ENCODE results near the gene PCNX2. TPM values are rescaled to one million over a fixed set of nuclear protein-coding genes. Genes with fewer than 3 reads are reported as not detected.

Gene PCNX2
- total and polyA plus RNA-seq, 8 donors: 5.5 to 25.9 (median 8.7) TPM

DNA sequence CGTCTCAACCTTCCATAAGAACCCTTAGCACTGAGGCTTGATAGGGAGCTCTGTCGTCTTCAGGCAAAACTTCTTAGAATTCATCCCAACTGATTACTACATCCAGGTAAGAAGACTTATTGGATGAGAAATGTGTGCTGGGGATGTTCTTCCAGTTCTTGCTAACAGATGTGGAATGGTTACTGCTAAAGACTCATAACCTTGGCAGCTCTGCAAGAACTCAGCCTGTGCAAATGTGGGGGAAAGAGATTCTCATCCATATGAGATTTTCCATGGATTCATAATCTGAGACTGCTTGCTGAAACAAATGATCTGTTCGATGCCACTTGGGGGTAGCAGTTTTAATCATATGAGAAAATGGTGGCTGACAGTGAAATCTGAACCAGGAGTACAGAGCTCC is 296.9 kb downstream of the PCNX2 start:
- Histone ChIP-seq H3K36me3 (peaks cover 0 to 7% (median 4%) of the 10 kb centered on the region in 3 donors), H3K4me3 (no peak overlapping the region), H3K9me3 (no peaks in the 10 kb centered on the region), H3K27me3 (no peaks in the 10 kb centered on the region), H3K27ac (no peak overlapping the region), H3K4me1 (peaks cover 0 to 5% (median 0%) of the 10 kb centered on the region in 3 donors)
- TF ChIP-seq, protein P1, sequence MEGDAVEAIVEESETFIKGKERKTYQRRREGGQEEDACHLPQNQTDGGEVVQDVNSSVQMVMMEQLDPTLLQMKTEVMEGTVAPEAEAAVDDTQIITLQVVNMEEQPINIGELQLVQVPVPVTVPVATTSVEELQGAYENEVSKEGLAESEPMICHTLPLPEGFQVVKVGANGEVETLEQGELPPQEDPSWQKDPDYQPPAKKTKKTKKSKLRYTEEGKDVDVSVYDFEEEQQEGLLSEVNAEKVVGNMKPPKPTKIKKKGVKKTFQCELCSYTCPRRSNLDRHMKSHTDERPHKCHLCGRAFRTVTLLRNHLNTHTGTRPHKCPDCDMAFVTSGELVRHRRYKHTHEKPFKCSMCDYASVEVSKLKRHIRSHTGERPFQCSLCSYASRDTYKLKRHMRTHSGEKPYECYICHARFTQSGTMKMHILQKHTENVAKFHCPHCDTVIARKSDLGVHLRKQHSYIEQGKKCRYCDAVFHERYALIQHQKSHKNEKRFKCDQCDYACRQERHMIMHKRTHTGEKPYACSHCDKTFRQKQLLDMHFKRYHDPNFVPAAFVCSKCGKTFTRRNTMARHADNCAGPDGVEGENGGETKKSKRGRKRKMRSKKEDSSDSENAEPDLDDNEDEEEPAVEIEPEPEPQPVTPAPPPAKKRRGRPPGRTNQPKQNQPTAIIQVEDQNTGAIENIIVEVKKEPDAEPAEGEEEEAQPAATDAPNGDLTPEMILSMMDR (IDR thresholded peaks at IDR 0.05): no peak
- DNase-seq (no peak), FAIRE-seq (no peak), ATAC-seq (no peak)
- intact Hi-C loops (cut with DNase I): no loop called here
- 81 to 82% methylated on average over 3 of the region's 3 CpGs for WGBS, 2 donors

DNA sequence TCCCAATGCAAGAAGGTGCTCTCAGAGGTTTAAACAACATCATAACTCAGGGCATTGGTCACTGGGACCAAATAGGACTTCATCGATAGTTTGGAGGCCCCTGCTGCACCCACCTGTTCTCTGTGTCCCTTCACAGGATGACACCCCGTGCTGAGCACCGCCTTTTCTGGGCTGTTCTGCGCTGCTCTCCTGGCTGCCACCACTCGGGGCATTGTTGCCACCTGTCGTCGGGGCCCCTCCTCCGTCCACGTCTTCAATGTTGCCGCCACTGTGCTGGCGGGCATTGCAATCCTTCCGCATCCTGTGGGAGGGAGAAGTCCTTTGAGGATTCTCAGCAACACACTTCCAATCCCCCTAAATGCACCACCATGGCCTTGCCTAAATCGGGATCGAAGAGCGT is 297.4 kb downstream of the PCNX2 start:
- H3K9me3 ChIP-seq: no peaks in the 10 kb centered on the region
- ATAC-seq: no peak
- intact Hi-C loops (cut with DNase I): no loop called here
- peaks cover 0 to 7% (median 4%) of the 10 kb centered on the region in 3 donors for H3K36me3 ChIP-seq
- WGBS, 2 donors: 96 to 97% methylated on average over 15 of the region's 15 CpGs
- TF ChIP-seq, protein P1 (IDR thresholded peaks at IDR 0.05): no peak
- DNase-seq: no peak
- no peak for FAIRE-seq
- H3K4me3 ChIP-seq: no peak overlapping the region
- no peak overlapping the region for H3K27ac ChIP-seq
- H3K4me1 ChIP-seq: peaks cover 0 to 5% (median 0%) of the 10 kb centered on the region in 3 donors
- H3K27me3 ChIP-seq: no peaks in the 10 kb centered on the region

DNA sequence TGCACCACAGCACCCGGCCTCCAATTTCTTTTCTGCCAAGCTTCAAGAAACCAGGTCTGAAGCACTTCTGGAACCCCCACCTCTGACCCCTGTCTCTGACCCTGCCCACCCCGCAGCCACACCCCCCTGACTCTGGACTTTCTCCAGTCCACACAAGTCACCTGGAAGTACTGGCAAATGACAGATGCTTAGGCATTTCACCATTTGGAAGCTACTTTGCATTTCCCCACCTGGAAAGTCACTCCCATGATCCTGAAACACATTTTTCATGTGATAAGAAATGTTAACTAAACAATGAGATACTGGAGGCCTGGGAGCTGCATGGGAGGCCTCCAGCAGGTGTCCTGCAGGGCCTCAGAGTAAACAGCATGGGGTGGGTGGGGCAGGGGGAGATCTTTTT is 299.4 kb downstream of the PCNX2 start:
- Histone ChIP-seq H3K4me1 (peaks cover 0 to 5% (median 0%) of the 10 kb centered on the region in 3 donors), H3K4me3 (no peak overlapping the region), H3K27me3 (no peaks in the 10 kb centered on the region), H3K9me3 (no peaks in the 10 kb centered on the region), H3K27ac (no peak overlapping the region), H3K36me3 (peaks cover 0 to 7% (median 4%) of the 10 kb centered on the region in 3 donors)
- intact Hi-C loops (cut with DNase I): no loop called here
- ATAC-seq: peak in 3 of 4 donors; percentile 33 to 66 (median 44)
- FAIRE-seq: no peak
- 62 to 63% methylated on average over 2 of the region's 2 CpGs for WGBS, 2 donors
- DNase-seq: no peak
- TF ChIP-seq, protein P1 (IDR thresholded peaks at IDR 0.05): no peak

DNA sequence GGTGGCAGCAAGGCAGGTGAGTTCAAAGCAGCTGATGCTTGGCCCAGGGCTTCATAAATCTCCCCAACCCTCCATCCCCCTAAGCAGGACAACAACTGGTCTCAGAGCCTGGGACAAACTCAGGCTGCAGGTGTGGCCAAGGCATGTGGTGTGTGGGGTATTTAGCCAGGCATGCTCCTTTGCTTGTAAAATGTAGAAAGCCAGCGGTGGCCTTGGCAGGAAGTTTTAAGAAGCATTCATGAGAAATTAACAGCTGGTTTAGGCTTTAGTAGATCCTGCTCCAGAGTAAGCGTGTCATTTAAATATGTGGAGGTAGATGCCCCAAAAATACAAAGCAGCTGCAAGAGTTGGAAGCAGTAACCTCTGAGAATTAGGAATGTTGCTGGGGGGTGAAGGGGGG is 300.3 kb downstream of the PCNX2 start:
- peak; percentile 54 to 89 (median 80) for ATAC-seq
- no peaks in the 10 kb centered on the region for H3K27me3 ChIP-seq
- no peak overlapping the region for H3K4me3 ChIP-seq
- H3K4me1 ChIP-seq: peaks cover 0 to 5% (median 0%) of the 10 kb centered on the region in 3 donors
- WGBS, 2 donors: 45 to 46% methylated on average over 2 of the region's 2 CpGs
- TF ChIP-seq, protein P1 (IDR thresholded peaks at IDR 0.05): no peak
- H3K9me3 ChIP-seq: no peaks in the 10 kb centered on the region
- FAIRE-seq: no peak
- DNase-seq: peak in 3 of 6 donors; percentile 36 to 59 (median 52)
- intact Hi-C loops (cut with DNase I): no loop called here
- peaks cover 0 to 7% (median 4%) of the 10 kb centered on the region in 3 donors for H3K36me3 ChIP-seq
- no peak overlapping the region for H3K27ac ChIP-seq

DNA sequence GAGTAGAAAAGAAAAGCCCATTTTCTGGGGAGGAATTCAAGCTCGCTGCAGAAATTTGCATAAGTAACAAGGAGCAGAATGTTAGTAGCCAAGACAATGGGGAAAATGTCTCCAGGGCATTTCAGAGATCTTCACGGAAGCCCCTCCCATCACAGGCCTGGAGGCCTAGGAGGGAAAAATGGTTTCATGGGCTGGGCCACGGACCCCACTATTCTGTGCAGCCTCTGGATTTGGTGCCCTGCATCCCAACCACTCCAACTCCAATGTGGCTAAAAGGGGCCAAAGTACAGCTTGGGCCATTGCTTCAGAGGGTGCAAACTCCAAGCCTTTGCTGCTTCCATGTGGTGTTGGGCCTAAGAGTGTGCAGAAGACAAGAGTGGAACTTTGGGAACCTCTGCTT is 302.0 kb downstream of the PCNX2 start:
- no peak overlapping the region for H3K27ac ChIP-seq
- DNase-seq (no peak), ATAC-seq (no peak), FAIRE-seq (no peak)
- no peaks in the 10 kb centered on the region for H3K9me3 ChIP-seq
- intact Hi-C loops (cut with DNase I): no loop called here
- H3K27me3 ChIP-seq: no peaks in the 10 kb centered on the region
- peaks cover 0 to 5% (median 0%) of the 10 kb centered on the region in 3 donors for H3K4me1 ChIP-seq
- 99% methylated on average over 3 of the region's 3 CpGs for WGBS, 2 donors
- TF ChIP-seq, protein P1 (IDR thresholded peaks at IDR 0.05): no peak
- no peak overlapping the region for H3K4me3 ChIP-seq
- H3K36me3 ChIP-seq: peaks cover 0 to 2% (median 1%) of the 10 kb centered on the region in 3 donors
